Esophagus squamous epithelium (tissue), 5 donors: Measurements from ENCODE around the gene DEF6. TPM values are rescaled to one million over a fixed set of nuclear protein-coding genes. Genes with fewer than 3 reads are reported as not detected.
"Not testable (repeated sequence)": the region's sequence is repeated elsewhere in the genome, so short reads cannot be mapped to it uniquely, and the experiment has no call there.

Source experiments
- DNase-seq: peaks from one replicate; lab custom pipeline; 2025; lab: John Stamatoyannopoulos, UW
- H3K27ac ChIP-seq, 4 donors: fragments of 200-600 bp; sonication (generic); one replicate each; pipeline ENCODE4 v1.5.1; 2016 to 2019; ENCODE audit warnings: mild to moderate bottlenecking in 1 of 4
- H3K27me3 ChIP-seq, 4 donors: fragments of 200-600 bp; sonication (generic); 1 replicate in 3 of 4; 2 replicates in 1 of 4; pipeline versions ENCODE4 v1.5.1 to v1.6.0; 2017 to 2021; ENCODE audit warnings: antibody characterized with exemption in 1 of 4
- H3K36me3 ChIP-seq, 3 donors: fragments of 200-600 bp; sonication (generic); one replicate each; pipeline ENCODE4 v1.5.1; 2016 to 2019
- H3K4me1 ChIP-seq, 3 donors: fragments of 200-600 bp; sonication (generic); one replicate each; pipeline ENCODE4 v1.5.1; 2017 to 2019
- H3K4me3 ChIP-seq, 4 donors: fragments of 200-600 bp; sonication (generic); 1 replicate in 3 of 4; 2 replicates in 1 of 4; pipeline ENCODE4 v1.5.1; 2016 to 2019; ENCODE audit warnings: mild to moderate bottlenecking in 2 of 4, moderate library complexity in 1 of 4
- H3K9me3 ChIP-seq, 3 donors: fragments of 200-600 bp; sonication (generic); one replicate each; pipeline ENCODE4 v1.5.1; 2016 to 2019
- CTCF ChIP-seq, 6 experiments: fragments of 450-650 bp in 4 of 6; fragments of 200-600 bp in 2 of 6; sonication (generic) in 2 of 6; IDR thresholded peaks; one replicate each; pipeline ENCODE4 v1.5.1; 2016 to 2019; ENCODE audit warnings: antibody characterized with exemption in 6 of 6, mild to moderate bottlenecking in 4 of 6, moderate library complexity in 4 of 6
- POLR2A ChIP-seq, 4 donors: fragments of 450-650 bp; IDR thresholded peaks; one replicate each; pipeline ENCODE4 v1.6.1; 2017; ENCODE audit warnings: antibody characterized with exemption in 4 of 4, mild to moderate bottlenecking in 4 of 4, moderate library complexity in 3 of 4
- WGBS, 2 donors: methylation state at CpG; one replicate each; pipeline ENCODE4 v1.1.5; 2018; 5-methylcytosine and 5-hydroxymethylcytosine counted together
- intact Hi-C: fragments of 100-400 bp; cut with DNase I; formaldehyde crosslinking; loops from one replicate; pipeline ENCODE4 v1.15.0; 2022
- total RNA-seq, 4 donors: library from RNA; depleted of rRNA; stranded (reverse); fragments of >200 nt; gene quantifications; one replicate each; pipeline ENCODE4 v1.1.0, GENCODE V29; 2016
- donor health status: DM: yes; HTN: yes; CAD: no.

DEF6 gene
- total RNA-seq, 4 donors from 2014 or later, result 20.5 to 38.0 (median 25.2) TPM

- Histone ChIP-seq H3K27ac (no peak overlapping the region), H3K4me3 (no peak overlapping the region), H3K36me3 (peaks cover 6 to 60% (median 26%) of the 10 kb centered on the region in 3 donors), H3K27me3 (no peaks in the 10 kb centered on the region), H3K9me3 (no peaks in the 10 kb centered on the region), H3K4me1 (peaks cover 3 to 21% (median 4%) of the 10 kb centered on the region in 3 donors)
- intact Hi-C loops, result no loop called here
- no peak for TF ChIP-seq POLR2A (IDR thresholded peaks at IDR 0.05)
- TF ChIP-seq CTCF (IDR thresholded peaks at IDR 0.05), result no peak
- DNase-seq, result no peak
- WGBS, 2 donors, result 93 to 96% methylated on average over 2 of the region's 2 CpGs
Measured at GRCh38 chr6:35320031-35320410, 22.4 kb downstream of the DEF6 start.

- 90 to 94% methylated on average over 3 to 8 of the region's 8 CpGs for WGBS, 2 donors
- Histone ChIP-seq H3K4me1 (peaks cover 3 to 21% (median 4%) of the 10 kb centered on the region in 3 donors), H3K36me3 (peaks cover 6 to 65% (median 26%) of the 10 kb centered on the region in 3 donors), H3K27me3 (no peaks in the 10 kb centered on the region), H3K4me3 (no peak overlapping the region), H3K9me3 (no peaks in the 10 kb centered on the region), H3K27ac (no peak overlapping the region)
- no peak for DNase-seq
- TF ChIP-seq CTCF (IDR thresholded peaks at IDR 0.05), result no peak
- TF ChIP-seq POLR2A (IDR thresholded peaks at IDR 0.05), result no peak
- intact Hi-C loops, result no loop called here
Measured at GRCh38 chr6:35321091-35321490, 23.5 kb downstream of the DEF6 start.

GRCh38 chr6:35327349-35328027 lies 29.9 kb downstream of the DEF6 start:
- intact Hi-C loops, result no loop called here
- TF ChIP-seq CTCF (IDR thresholded peaks at IDR 0.05), result peak; percentile 26 to 61 (median 46)
- TF ChIP-seq POLR2A (IDR thresholded peaks at IDR 0.05), result no peak
- Histone ChIP-seq H3K36me3 (peaks cover 0 to 27% (median 6%) of the 10 kb centered on the region in 3 donors), H3K27ac (no peak overlapping the region), H3K9me3 (no peaks in the 10 kb centered on the region), H3K4me1 (peaks cover 0 to 16% (median 0%) of the 10 kb centered on the region in 3 donors), H3K27me3 (no peaks in the 10 kb centered on the region), H3K4me3 (no peak overlapping the region)
- WGBS, 2 donors, result 34 to 53% methylated on average over 5 to 6 of the region's 7 CpGs
- no peak for DNase-seq

GRCh38 chr6:35328108-35328723 lies 30.6 kb downstream of the DEF6 start:
- Histone ChIP-seq H3K4me3 (no peak overlapping the region), H3K9me3 (no peaks in the 10 kb centered on the region), H3K27ac (no peak overlapping the region), H3K4me1 (peaks cover 0 to 21% (median 0%) of the 10 kb centered on the region in 3 donors), H3K36me3 (peaks cover 0 to 19% (median 5%) of the 10 kb centered on the region in 3 donors), H3K27me3 (no peaks in the 10 kb centered on the region)
- TF ChIP-seq CTCF (IDR thresholded peaks at IDR 0.05), result no peak
- no peak for TF ChIP-seq POLR2A (IDR thresholded peaks at IDR 0.05)
- intact Hi-C loops, result no loop called here
- 83 to 100% methylated on average over 1 of the region's 1 CpG for whole genome bisulfite sequencing, 2 donors
- DNase-seq, result no peak

GRCh38 chr6:35328965-35329364 lies 31.3 kb downstream of the DEF6 start:
- peaks cover 0 to 21% (median 0%) of the 10 kb centered on the region in 3 donors for H3K4me1 ChIP-seq
- DNase-seq, H3K9me3 ChIP-seq, H3K4me3 ChIP-seq, H3K27me3 ChIP-seq, H3K27ac ChIP-seq, intact Hi-C loops: not testable (repeated sequence)
- peaks cover 0 to 13% (median 0%) of the 10 kb centered on the region in 3 donors for H3K36me3 ChIP-seq
- 90 to 93% methylated on average over 8 of the region's 8 CpGs for WGBS, 2 donors
